Heart left ventricle (tissue), 13 donors: ENCODE measurements around the gene CENPP.

Experiments used
- POLR2A ChIP-seq, 2 donors: fragments of 450-650 bp; IDR thresholded peaks; one replicate each; pipeline ENCODE4 v1.6.1; 2017; ENCODE audit warnings: antibody characterized with exemption in 2 of 2, mild to moderate bottlenecking in 2 of 2, moderate library complexity in 2 of 2
- TF ChIP-seq, protein P1 (sequence below), 12 donors: fragments of 200-600 bp; sonication (generic) in 4 of 12; IDR thresholded peaks; one replicate each; pipeline versions ENCODE4 v1.5.0 to v1.8.0; 2018 to 2022; ENCODE audit warnings: antibody characterized with exemption in 12 of 12, mild to moderate bottlenecking in 5 of 12
- donor health status: ischemic (EF 13 %, LVEDD 7.1; RV severe dilation, severe dysfunction).
- donor health status: DM: no; HTN: yes; CAD: no.
- donor health status: DM: no; HTN: no; CAD: no.
- donor health status: ischemic (EF 25% LVEDD 6.9; RV normal size, moderate dysfunction).
- donor health status: ischemic (EF 25% LVEDD 5.7; RV mildly dilated, moderate dysfunction).
- donor health status: ischemic (EF 35%, LVEDD 5.7; RV mildly dilated, moderate dysfunction).
- donor health status: nonischemic (EF 11% LVEDD 7.7; RV severe dilation, severe dysfunction).
- donor health status: DM: yes; HTN: yes; CAD: no.
- donor health status: PGD.
- donor health status: ischemic (EF 29% LVEDD 5.4; RV normal size, mild dysfunction).
- donor health status: nonischemic (EF 23%, LVEDD 6.1; RV moderate dilation, normal function).

DNA sequence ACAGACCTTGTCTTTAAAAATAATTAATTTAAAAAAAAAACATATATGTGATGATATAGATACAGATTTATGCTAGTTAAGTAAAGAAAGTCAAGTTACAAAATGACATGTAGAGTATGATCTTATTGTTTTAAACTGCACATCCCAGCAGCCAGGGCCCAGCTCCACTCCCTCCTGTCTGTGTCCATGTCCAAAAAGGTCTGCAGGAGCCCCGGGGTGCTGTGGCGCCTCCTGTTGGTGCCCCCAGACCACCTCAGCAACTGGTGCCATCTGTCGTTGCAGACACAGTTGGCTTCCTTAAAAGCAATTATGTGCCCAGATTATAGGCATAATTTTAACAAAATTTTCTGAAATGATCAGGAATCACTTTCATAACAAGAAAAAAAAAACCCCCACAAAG, 310.9 kb downstream of the CENPP start:
- TF ChIP-seq, protein P1, sequence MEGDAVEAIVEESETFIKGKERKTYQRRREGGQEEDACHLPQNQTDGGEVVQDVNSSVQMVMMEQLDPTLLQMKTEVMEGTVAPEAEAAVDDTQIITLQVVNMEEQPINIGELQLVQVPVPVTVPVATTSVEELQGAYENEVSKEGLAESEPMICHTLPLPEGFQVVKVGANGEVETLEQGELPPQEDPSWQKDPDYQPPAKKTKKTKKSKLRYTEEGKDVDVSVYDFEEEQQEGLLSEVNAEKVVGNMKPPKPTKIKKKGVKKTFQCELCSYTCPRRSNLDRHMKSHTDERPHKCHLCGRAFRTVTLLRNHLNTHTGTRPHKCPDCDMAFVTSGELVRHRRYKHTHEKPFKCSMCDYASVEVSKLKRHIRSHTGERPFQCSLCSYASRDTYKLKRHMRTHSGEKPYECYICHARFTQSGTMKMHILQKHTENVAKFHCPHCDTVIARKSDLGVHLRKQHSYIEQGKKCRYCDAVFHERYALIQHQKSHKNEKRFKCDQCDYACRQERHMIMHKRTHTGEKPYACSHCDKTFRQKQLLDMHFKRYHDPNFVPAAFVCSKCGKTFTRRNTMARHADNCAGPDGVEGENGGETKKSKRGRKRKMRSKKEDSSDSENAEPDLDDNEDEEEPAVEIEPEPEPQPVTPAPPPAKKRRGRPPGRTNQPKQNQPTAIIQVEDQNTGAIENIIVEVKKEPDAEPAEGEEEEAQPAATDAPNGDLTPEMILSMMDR (IDR thresholded peaks at IDR 0.05): peak in 1 of 12 donors; percentile 8
- no peak for TF ChIP-seq POLR2A (IDR thresholded peaks at IDR 0.05)
